H9 (cell line): ENCODE measurements around the gene TRAPPC14. TPM values are rescaled to one million over a fixed set of nuclear protein-coding genes. Genes with fewer than 3 reads are reported as not detected.

Experiments used
- DNase-seq: peaks from one replicate; pipeline ENCODE4 v3.0.0-alpha.2; 2017
- H2AFZ ChIP-seq: one replicate; pipeline ENCODE4 v1.6.1; 2013; ENCODE audit warnings: mild to moderate bottlenecking, low read length, control low read depth, moderate library complexity
- H2AK5ac ChIP-seq: 2 replicates; pipeline ENCODE4 v1.6.1; 2013; ENCODE audit warnings: low read length, control low read depth, mixed read lengths; ENCODE audit not compliant: insufficient read length
- H2BK120ac ChIP-seq: one replicate; pipeline ENCODE4 v1.6.1; 2013; ENCODE audit warnings: low read depth, mild to moderate bottlenecking, low read length, control low read depth, inconsistent platforms; ENCODE audit not compliant: poor library complexity, severe bottlenecking
- H2BK12ac ChIP-seq: 2 replicates; pipeline ENCODE4 v1.6.1; 2013; ENCODE audit warnings: low read length, control low read depth, mixed read lengths, low read depth; ENCODE audit not compliant: insufficient read length
- H2BK15ac ChIP-seq: 2 replicates; pipeline ENCODE4 v1.6.1; 2013; ENCODE audit warnings: low read depth, low read length, control low read depth
- H2BK20ac ChIP-seq: one replicate; pipeline ENCODE4 v1.6.1; 2013; ENCODE audit warnings: low read depth, mild to moderate bottlenecking, low read length, control low read depth, inconsistent platforms; ENCODE audit not compliant: poor library complexity, severe bottlenecking
- H2BK5ac ChIP-seq: 2 replicates; pipeline ENCODE4 v1.6.1; 2013; ENCODE audit warnings: low read length, control low read depth, mixed read lengths; ENCODE audit not compliant: insufficient read length
- H3K14ac ChIP-seq: 2 replicates; pipeline ENCODE4 v1.6.1; 2013; ENCODE audit warnings: low read length, control low read depth; ENCODE audit not compliant: insufficient read depth
- H3K18ac ChIP-seq: 2 replicates; pipeline ENCODE4 v1.6.1; 2013; ENCODE audit warnings: low read depth, mild to moderate bottlenecking, mixed read lengths, low read length, control low read depth; ENCODE audit not compliant: insufficient read length
- H3K23ac ChIP-seq: 2 replicates; pipeline ENCODE4 v1.6.1; 2013; ENCODE audit warnings: low read length, control low read depth, mixed read lengths, low read depth; ENCODE audit not compliant: insufficient read length
- H3K23me2 ChIP-seq: 2 replicates; pipeline ENCODE4 v1.6.1; 2013; ENCODE audit warnings: low read depth, mild to moderate bottlenecking, mixed read lengths, low read length, control low read depth; ENCODE audit not compliant: insufficient read length, poor library complexity, severe bottlenecking
- H3K27ac ChIP-seq: 2 replicates; pipeline ENCODE4 v1.5.1; 2013; ENCODE audit warnings: low read length, control low read depth, mixed read lengths, low read depth; ENCODE audit not compliant: insufficient read length
- H3K27me3 ChIP-seq: 2 replicates; pipeline ENCODE4 v1.6.1; 2013; ENCODE audit warnings: low read length, control low read depth, inconsistent platforms; ENCODE audit not compliant: insufficient read depth
- H3K4ac ChIP-seq: 2 replicates; pipeline ENCODE4 v1.6.1; 2013; ENCODE audit warnings: low read depth, mild to moderate bottlenecking, control low read depth, inconsistent platforms, low read length, moderate library complexity
- H3K4me1 ChIP-seq: 2 replicates; pipeline ENCODE4 v1.6.1; 2013; ENCODE audit warnings: low read length, control low read depth, inconsistent platforms; ENCODE audit not compliant: insufficient read depth
- H3K4me2 ChIP-seq: 2 replicates; pipeline ENCODE4 v1.6.1; 2013; ENCODE audit warnings: low read length, control low read depth, mixed read lengths; ENCODE audit not compliant: insufficient read length, insufficient read depth
- H3K56ac ChIP-seq: 2 replicates; pipeline ENCODE4 v1.6.1; 2013; ENCODE audit warnings: low read depth, mild to moderate bottlenecking, mixed read lengths, low read length, control low read depth; ENCODE audit not compliant: insufficient read length
- H3K79me1 ChIP-seq: 2 replicates; pipeline ENCODE4 v1.6.1; 2013; ENCODE audit warnings: low read depth, mild to moderate bottlenecking, moderate library complexity, low read length, control low read depth, inconsistent platforms; ENCODE audit not compliant: insufficient read depth, poor library complexity, severe bottlenecking
- H3K79me2 ChIP-seq: 2 replicates; pipeline ENCODE4 v1.6.1; 2013; ENCODE audit warnings: low read length, control low read depth, inconsistent platforms; ENCODE audit not compliant: insufficient read depth
- H3K9ac ChIP-seq: 2 replicates; pipeline ENCODE4 v1.6.1; 2013; ENCODE audit warnings: low read length, control low read depth, mixed read lengths; ENCODE audit not compliant: insufficient read length; ENCODE audit errors: extremely low read depth
- H3K9me3 ChIP-seq: one replicate; pipeline ENCODE4 v1.6.1; 2013; ENCODE audit warnings: low read depth, low read length, inconsistent platforms; ENCODE audit not compliant: control insufficient read depth
- H3T11ph ChIP-seq: one replicate; pipeline ENCODE4 v1.6.1; 2013; ENCODE audit warnings: mild to moderate bottlenecking, low read length, control low read depth, inconsistent platforms
- H4K20me1 ChIP-seq: one replicate; pipeline ENCODE4 v1.6.1; 2013; ENCODE audit not compliant: control insufficient read depth, insufficient read length, insufficient read depth
- H4K5ac ChIP-seq: 2 replicates; pipeline ENCODE4 v1.6.1; 2013; ENCODE audit warnings: low read depth, mild to moderate bottlenecking, mixed read lengths, low read length, control low read depth; ENCODE audit not compliant: insufficient read length
- H4K8ac ChIP-seq: replicated peaks from 2 replicates; pipeline ENCODE4 v1.6.1; 2013; ENCODE audit warnings: low read length, control low read depth, mixed read lengths, low read depth; ENCODE audit not compliant: insufficient read length
- H4K91ac ChIP-seq: 2 replicates; pipeline ENCODE4 v1.6.1; 2013; ENCODE audit warnings: low read depth, mild to moderate bottlenecking, moderate library complexity, mixed read lengths, low read length, control low read depth; ENCODE audit not compliant: insufficient read length
- H3K27ac Mint-ChIP-seq, 3 experiments: 2 replicates in 2 of 3; 3 replicates in 1 of 3; pipeline ENCODE4 v1.8.0; 2020 to 2021; ENCODE audit warnings: mixed read lengths in 3 of 3, mild to moderate bottlenecking in 1 of 3, moderate library complexity in 1 of 3
- H3K27me3 Mint-ChIP-seq: 2 replicates; pipeline ENCODE4 v1.8.0; 2021; ENCODE audit warnings: low read depth, mild to moderate bottlenecking, moderate library complexity, mixed read lengths
- H3K36me3 Mint-ChIP-seq, 3 experiments: 2 replicates in 2 of 3; 3 replicates in 1 of 3; pipeline ENCODE4 v1.8.0; 2020 to 2021; ENCODE audit warnings: low read depth in 3 of 3, mixed read lengths in 3 of 3; ENCODE audit not compliant: insufficient read depth in 1 of 3
- H3K4me1 Mint-ChIP-seq, 2 experiments: 2 replicates each; pipeline ENCODE4 v1.8.0; 2020; ENCODE audit warnings: mixed read lengths in 2 of 2
- H3K4me3 Mint-ChIP-seq, 2 experiments: 2 replicates in 1 of 2; 3 replicates in 1 of 2; pipeline ENCODE4 v1.8.0; 2020 to 2021; ENCODE audit warnings: mild to moderate bottlenecking in 2 of 2, mixed read lengths in 2 of 2, moderate library complexity in 1 of 2
- H3K9me3 Mint-ChIP-seq, 2 experiments: 2 replicates in 1 of 2; 3 replicates in 1 of 2; pipeline ENCODE4 v1.8.0; 2020; ENCODE audit warnings: mild to moderate bottlenecking in 2 of 2, mixed read lengths in 2 of 2, moderate library complexity in 1 of 2
- WGBS: extraction: QIAGEN DNeasy Blood & Tissue Kit; methylation state at CpG from one replicate; pipeline ENCODE4 v1.1.7; 2013; ENCODE audit warnings: missing lambda C conversion rate, low lambda C conversion rate, mixed read lengths; ENCODE audit not compliant: insufficient read length; ENCODE audit errors: extremely low coverage; 5-methylcytosine and 5-hydroxymethylcytosine counted together
- total RNA-seq: library from RNA; stranded (reverse); gene quantifications from 2 replicates; pipeline ENCODE4 v1.2.1, GENCODE V29; 2021
- TF ChIP-seq, protein P1 (sequence below): fragments of 200-600 bp; sonication (generic); conservative IDR thresholded peaks from 3 replicates; pipeline ENCODE4 v1.8.0; 2021; ENCODE audit warnings: antibody characterized with exemption, mild to moderate bottlenecking

TRAPPC14 gene
- total RNA-seq, 1 experiment from 2014 or later, result 32.8 TPM

DNA sequence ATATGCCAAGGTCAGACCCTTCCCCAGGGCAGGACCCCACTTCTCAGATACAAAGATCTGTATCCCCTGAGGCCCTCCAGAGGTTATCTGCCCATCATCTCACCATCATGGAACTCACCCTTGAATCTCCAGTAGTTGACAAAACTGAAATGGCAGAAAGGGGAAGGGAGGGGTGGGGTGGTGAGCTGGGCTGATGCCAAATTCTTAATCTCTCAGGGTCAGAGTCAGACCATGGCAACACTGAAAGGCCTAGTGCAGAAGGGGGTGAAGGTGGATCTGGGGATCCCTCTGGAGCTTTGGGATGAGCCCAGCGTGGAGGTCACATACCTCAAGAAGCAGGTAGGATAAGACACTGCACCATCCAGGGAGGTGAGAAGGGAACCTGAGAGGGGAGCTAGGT is 36.0 kb downstream of the TRAPPC14 start:
- Histone ChIP-seq H3K18ac (no peak overlapping the region), H3K23me2 (peaks cover 15% of the 10 kb centered on the region), H3K9ac (no peak overlapping the region), H2AFZ (no peak overlapping the region), H3K14ac (no peak overlapping the region), H3K79me2 (no peaks in the 10 kb centered on the region), H3K56ac (no peak overlapping the region), H2BK15ac (no peak overlapping the region), H2BK12ac (no peak overlapping the region), H4K8ac (no peak overlapping the region), H4K91ac (no peak overlapping the region), H2BK120ac (no peak overlapping the region), H3K27me3 (no peaks in the 10 kb centered on the region), H2BK20ac (no peak overlapping the region), H3K79me1 (no peaks in the 10 kb centered on the region), H2BK5ac (no peak overlapping the region), H3K4ac (no peak overlapping the region), H3K4me2 (no peak overlapping the region), H2AK5ac (no peak overlapping the region), H3K9me3 (no peaks in the 10 kb centered on the region), H3K27ac (no peak overlapping the region), H3K4me1 (no peaks in the 10 kb centered on the region), H4K5ac (no peak overlapping the region), H3T11ph (no peak overlapping the region), H3K23ac (no peak overlapping the region), H4K20me1 (no peaks in the 10 kb centered on the region)
- H3K9me3 Mint-ChIP-seq, result no peaks in the 10 kb centered on the region
- H3K4me1 Mint-ChIP-seq, result peaks cover 12 to 21% of the 10 kb centered on the region in 2 experiments
- DNase-seq, result no peak
- peak overlapping the region in 1 of 2 experiments; percentile 40; a peak in 1 of 5 replicates for H3K4me3 Mint-ChIP-seq
- H3K36me3 Mint-ChIP-seq, result peaks cover 6 to 14% (median 9%) of the 10 kb centered on the region in 3 experiments; a peak in 4 of 7 replicates
- WGBS, result no CpG with 5 or more reads among the region's 1 CpG
- no peaks in the 10 kb centered on the region; the same call in 1 of the 2 replicates for H3K27me3 Mint-ChIP-seq
- TF ChIP-seq, protein P1, sequence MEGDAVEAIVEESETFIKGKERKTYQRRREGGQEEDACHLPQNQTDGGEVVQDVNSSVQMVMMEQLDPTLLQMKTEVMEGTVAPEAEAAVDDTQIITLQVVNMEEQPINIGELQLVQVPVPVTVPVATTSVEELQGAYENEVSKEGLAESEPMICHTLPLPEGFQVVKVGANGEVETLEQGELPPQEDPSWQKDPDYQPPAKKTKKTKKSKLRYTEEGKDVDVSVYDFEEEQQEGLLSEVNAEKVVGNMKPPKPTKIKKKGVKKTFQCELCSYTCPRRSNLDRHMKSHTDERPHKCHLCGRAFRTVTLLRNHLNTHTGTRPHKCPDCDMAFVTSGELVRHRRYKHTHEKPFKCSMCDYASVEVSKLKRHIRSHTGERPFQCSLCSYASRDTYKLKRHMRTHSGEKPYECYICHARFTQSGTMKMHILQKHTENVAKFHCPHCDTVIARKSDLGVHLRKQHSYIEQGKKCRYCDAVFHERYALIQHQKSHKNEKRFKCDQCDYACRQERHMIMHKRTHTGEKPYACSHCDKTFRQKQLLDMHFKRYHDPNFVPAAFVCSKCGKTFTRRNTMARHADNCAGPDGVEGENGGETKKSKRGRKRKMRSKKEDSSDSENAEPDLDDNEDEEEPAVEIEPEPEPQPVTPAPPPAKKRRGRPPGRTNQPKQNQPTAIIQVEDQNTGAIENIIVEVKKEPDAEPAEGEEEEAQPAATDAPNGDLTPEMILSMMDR, result no peak
- peak overlapping the region in 2 of 3 experiments; percentile 61 to 86; a peak in 3 of 7 replicates for H3K27ac Mint-ChIP-seq
